Mesothelial cell of epicardium (in vitro differentiated cells): ENCODE data around the gene CEP85L. TPM values are rescaled to one million over a fixed set of nuclear protein-coding genes. Genes with fewer than 3 reads are reported as not detected.

Experiments
- DNase-seq, 2 experiments: peaks; one replicate each; pipeline ENCODE4 v3.0.0; 2021; ENCODE audit warnings: low spot score in 2 of 2; ENCODE audit not compliant: unreplicated experiment in 2 of 2
- H3K27ac Mint-ChIP-seq: 2 replicates; pipeline ENCODE4 v1.8.0; 2021; ENCODE audit warnings: mixed read lengths
- H3K27me3 Mint-ChIP-seq: 2 replicates; pipeline ENCODE4 v1.8.0; 2021; ENCODE audit warnings: low read depth, mixed read lengths
- H3K36me3 Mint-ChIP-seq: 2 replicates; pipeline ENCODE4 v1.8.0; 2021; ENCODE audit warnings: mixed read lengths
- H3K4me1 Mint-ChIP-seq: 2 replicates; pipeline ENCODE4 v1.8.0; 2021; ENCODE audit warnings: mixed read lengths
- H3K4me3 Mint-ChIP-seq: 2 replicates; pipeline ENCODE4 v1.8.0; 2021; ENCODE audit warnings: mild to moderate bottlenecking, moderate library complexity, mixed read lengths
- H3K9me3 Mint-ChIP-seq: 2 replicates; pipeline ENCODE4 v1.8.0; 2021; ENCODE audit warnings: mixed read lengths
- total RNA-seq: library from RNA; stranded (reverse); gene quantifications from 3 replicates; pipeline ENCODE4 v1.2.1, GENCODE V29; 2021
- TF ChIP-seq, protein P1 (sequence below): fragments of 200-600 bp; sonication (generic); IDR thresholded peaks from one replicate; pipeline ENCODE4 v1.5.0; 2021; ENCODE audit warnings: antibody characterized with exemption; ENCODE audit not compliant: unreplicated experiment

The CEP85L gene
- total RNA-seq, 1 donor from 2014 or later: 23.1 TPM

DNA sequence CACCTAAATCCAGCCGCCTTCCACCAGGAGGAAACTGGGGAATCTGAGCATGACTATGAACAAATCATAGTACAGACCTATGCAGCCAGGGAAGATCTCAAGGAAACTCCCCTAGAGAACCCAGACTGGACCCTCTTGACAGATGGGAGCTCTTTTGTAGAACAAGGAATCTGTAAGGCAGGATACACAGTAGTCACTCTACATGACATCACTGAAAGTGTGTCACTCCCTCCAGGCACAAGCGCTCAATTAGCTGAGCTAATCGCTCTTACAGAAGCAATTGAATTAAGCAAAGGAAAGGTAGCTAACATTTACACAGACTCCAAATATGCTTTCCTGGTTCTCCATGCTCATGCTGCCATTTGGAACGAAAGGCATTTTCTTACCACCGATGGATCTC is 66.5 kb downstream of the CEP85L start:
- no peaks in the 10 kb centered on the region for H3K27me3 Mint-ChIP-seq
- H3K27ac Mint-ChIP-seq: no peak overlapping the region
- TF ChIP-seq, protein P1, sequence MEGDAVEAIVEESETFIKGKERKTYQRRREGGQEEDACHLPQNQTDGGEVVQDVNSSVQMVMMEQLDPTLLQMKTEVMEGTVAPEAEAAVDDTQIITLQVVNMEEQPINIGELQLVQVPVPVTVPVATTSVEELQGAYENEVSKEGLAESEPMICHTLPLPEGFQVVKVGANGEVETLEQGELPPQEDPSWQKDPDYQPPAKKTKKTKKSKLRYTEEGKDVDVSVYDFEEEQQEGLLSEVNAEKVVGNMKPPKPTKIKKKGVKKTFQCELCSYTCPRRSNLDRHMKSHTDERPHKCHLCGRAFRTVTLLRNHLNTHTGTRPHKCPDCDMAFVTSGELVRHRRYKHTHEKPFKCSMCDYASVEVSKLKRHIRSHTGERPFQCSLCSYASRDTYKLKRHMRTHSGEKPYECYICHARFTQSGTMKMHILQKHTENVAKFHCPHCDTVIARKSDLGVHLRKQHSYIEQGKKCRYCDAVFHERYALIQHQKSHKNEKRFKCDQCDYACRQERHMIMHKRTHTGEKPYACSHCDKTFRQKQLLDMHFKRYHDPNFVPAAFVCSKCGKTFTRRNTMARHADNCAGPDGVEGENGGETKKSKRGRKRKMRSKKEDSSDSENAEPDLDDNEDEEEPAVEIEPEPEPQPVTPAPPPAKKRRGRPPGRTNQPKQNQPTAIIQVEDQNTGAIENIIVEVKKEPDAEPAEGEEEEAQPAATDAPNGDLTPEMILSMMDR: no peak
- H3K4me3 Mint-ChIP-seq: no peak overlapping the region
- H3K9me3 Mint-ChIP-seq: peaks cover 9% of the 10 kb centered on the region
- no peak for DNase-seq
- peaks cover 8% of the 10 kb centered on the region for H3K4me1 Mint-ChIP-seq
- H3K36me3 Mint-ChIP-seq: peaks cover 9% of the 10 kb centered on the region

DNA sequence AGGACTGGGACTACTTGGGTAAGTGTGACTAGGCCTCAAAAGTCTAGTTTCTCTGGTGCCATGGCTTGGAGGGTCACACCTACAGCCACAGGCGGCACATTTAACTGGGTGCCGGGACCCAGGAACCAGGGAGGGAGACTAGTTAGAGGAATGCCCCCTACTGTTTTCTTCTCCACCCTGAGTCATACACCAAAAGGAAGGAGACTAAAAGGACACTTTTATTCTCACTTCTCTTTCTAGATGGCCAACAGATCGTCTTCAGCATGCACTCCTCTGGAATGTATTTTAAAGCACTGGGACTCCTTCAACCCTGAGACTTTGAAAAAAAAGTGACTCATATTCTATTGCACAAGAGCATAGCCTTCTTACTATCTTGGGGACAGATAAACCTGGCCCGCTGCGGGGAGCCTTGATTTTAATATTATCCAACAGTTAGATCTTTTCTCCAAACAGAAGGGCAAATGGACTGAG is 69.9 kb downstream of the CEP85L start:
- Mint-ChIP-seq H3K27ac (no peak overlapping the region), H3K36me3 (peaks cover 35% of the 10 kb centered on the region), H3K4me1 (peaks cover 1% of the 10 kb centered on the region), H3K27me3 (no peaks in the 10 kb centered on the region), H3K9me3 (peaks cover 31% of the 10 kb centered on the region), H3K4me3 (no peak overlapping the region)
- TF ChIP-seq, protein P1: no peak
- no peak for DNase-seq

DNA sequence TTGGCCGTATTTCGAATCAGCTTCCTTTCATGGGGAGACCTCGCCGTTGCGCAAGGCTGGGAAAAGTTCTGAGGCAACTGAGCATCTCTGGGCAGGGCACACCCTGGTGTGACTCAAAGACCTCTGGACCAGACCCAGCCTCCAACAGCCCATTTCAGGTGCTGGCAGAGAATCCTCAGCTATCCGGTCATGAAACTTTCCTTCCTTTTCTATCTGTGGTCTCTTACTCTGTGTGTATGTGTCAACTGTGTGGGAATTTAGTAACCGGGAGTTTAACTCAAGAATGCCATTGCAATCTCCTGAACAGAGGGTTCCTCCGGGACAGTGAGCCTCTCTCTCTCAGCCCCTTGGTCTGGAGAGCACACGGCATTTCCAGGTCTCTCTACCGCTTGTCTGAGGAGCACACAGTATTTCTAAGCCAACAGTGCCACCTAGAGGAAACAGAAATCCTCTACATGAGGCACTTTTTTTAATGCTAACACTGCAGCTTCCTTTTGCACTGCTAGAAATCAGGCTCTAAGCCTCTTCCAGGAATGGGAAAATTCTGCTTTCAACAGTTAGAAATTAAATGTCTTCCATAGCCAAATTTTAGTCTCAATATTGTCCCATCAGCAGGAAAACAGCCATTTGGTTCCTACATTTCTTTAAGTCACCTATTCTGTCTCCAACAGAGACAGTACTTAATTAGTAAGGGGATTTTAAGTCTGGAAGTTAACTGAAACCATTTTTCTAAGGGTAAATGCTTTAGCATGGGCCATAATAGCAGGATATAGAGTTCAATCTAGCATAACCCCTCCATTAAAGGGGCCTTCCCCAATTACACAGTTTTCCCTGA is 70.6 kb downstream of the CEP85L start:
- Mint-ChIP-seq H3K27me3 (no peaks in the 10 kb centered on the region), H3K9me3 (peaks cover 38% of the 10 kb centered on the region), H3K27ac (no peak overlapping the region), H3K4me1 (peaks cover 1% of the 10 kb centered on the region), H3K4me3 (no peak overlapping the region), H3K36me3 (peaks cover 42% of the 10 kb centered on the region)
- no peak for DNase-seq
- TF ChIP-seq, protein P1: peak; percentile 56

DNA sequence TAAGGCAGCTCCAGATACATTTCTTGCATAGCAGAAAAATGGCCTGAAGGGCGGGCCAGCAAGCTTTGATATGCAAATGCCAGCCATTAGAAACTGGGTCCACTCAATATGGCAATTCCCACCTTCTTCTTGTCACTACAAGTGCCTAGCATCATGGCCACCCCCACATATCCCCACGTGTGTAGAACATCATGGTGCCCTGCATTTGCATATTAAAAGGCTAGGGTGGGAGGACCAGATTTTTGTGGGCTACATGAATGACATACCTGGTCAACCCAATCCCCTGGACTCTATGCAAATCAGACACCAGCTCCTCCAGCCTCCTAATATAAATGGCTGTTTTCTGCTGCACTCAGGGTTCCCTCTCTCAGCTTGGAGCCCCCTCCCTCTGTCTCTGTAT is 71.6 kb downstream of the CEP85L start:
- Mint-ChIP-seq H3K27me3 (no peaks in the 10 kb centered on the region), H3K4me3 (no peak overlapping the region), H3K36me3 (peaks cover 52% of the 10 kb centered on the region), H3K4me1 (peaks cover 1% of the 10 kb centered on the region), H3K27ac (no peak overlapping the region), H3K9me3 (peaks cover 48% of the 10 kb centered on the region)
- DNase-seq: no peak
- TF ChIP-seq, protein P1: no peak

DNA sequence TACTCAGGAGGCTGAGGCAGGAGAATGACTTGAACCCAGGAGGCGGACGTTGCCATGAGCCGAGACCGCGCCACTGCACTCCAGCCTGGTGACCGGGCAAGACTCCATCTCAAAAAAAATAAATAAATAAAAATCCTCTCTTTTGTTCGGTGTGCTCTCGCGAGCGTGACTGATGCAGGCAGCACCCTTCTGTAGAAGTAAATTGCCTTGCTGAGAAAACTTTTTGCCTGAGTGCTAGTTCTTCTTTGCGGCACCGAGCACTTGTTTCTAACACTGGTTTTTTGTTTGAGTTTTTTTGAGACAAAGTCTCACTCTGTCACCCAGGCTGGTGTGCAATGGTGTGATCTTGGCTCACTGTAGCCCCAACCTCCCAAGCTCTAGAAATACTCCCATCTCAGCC is 72.8 kb downstream of the CEP85L start:
- H3K27ac Mint-ChIP-seq: no peak overlapping the region
- H3K36me3 Mint-ChIP-seq: peaks cover 63% of the 10 kb centered on the region
- TF ChIP-seq, protein P1: no peak
- peaks cover 1% of the 10 kb centered on the region for H3K4me1 Mint-ChIP-seq
- no peak overlapping the region for H3K4me3 Mint-ChIP-seq
- no peak for DNase-seq
- no peaks in the 10 kb centered on the region for H3K27me3 Mint-ChIP-seq
- H3K9me3 Mint-ChIP-seq: peaks cover 59% of the 10 kb centered on the region
